Astrocyte of the spinal cord (primary cell): Measurements from ENCODE around the gene C14orf180.

Source experiments
- DNase-seq: peaks from one replicate; pipeline ENCODE4 v3.0.0; 2011; ENCODE audit warnings: low read depth, low spot score
- H3K4me3 ChIP-seq: 2 replicates; pipeline ENCODE4 v1.5.1; 2011; ENCODE audit warnings: low read depth, mild to moderate bottlenecking, low read length, moderate library complexity
- CTCF ChIP-seq: IDR thresholded peaks from 2 replicates; pipeline ENCODE4 v1.5.1; 2012; ENCODE audit warnings: low read depth, mild to moderate bottlenecking, low read length, inconsistent platforms
- in situ Hi-C: cut with HindIII; loops from 2 replicates; pipeline ENCODE4 v1.10.0; 2017; ENCODE audit warnings: low sequenced_read_pairs

The C14orf180 gene

GRCh38 chr14:104572668-104573067 lies 6.9 kb upstream of the C14orf180 start:
- H3K4me3 ChIP-seq: no peak overlapping the region
- in situ Hi-C loops: no loop called here
- no peak for TF ChIP-seq CTCF
- no peak for DNase-seq

DNA sequence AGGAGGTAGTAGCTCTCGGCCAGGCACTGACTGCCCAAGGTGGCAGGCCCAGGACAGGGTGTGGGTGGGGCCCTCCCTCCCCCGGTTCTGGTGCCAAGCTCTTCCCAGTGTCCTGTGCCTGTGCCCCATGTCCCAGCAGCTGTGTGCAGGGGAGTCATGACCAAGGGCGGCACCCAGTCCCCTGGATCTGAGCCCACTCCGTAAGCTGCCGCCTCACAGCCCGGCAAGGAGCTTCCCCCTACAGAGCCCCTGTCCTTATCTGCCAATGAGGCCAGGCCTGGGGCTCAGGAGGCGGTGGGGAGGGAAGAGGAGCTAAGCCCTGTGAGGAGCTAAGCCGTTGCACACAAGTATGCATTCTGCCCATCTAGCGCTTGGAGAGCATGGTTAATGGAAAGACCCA lies 5.6 kb upstream of the C14orf180 start:
- no peak for TF ChIP-seq CTCF
- in situ Hi-C loops: no loop called here
- H3K4me3 ChIP-seq: no peak overlapping the region
- DNase-seq: no peak

- TF ChIP-seq CTCF: no peak
- H3K4me3 ChIP-seq: no peak overlapping the region
- DNase-seq: no peak
- in situ Hi-C loops: no loop called here
Observed at GRCh38 chr14:104574536-104574935, 5.0 kb upstream of the C14orf180 start.

DNA sequence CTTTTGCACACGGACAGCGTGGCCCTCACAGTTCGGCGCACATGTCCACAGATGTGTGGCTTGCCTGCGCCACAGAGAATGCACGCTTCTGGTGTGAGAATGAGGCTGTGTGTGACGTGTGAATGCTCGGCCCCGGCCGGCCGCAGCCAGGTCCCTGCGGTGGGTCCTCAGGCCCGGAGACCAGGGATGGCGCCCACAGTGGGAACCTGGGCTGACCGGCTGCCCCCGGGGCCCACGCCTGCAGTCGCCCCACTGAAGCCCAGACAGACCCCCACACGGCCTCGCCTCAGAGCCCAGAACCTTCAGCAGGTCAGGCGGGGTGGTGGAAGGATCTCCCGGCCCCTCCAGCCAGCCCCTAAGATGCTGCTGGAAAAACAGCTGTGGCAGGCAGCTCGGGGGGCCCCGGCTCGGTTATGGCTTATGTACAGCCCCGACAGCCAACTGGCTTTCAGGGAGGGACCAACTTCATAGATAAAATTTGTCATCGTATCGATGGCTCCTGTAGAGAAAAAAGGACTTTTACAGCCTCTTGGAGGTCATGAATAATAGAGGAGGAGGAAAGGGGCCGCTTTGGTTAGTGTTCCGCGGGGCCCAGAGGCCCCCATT lies 4.5 kb upstream of the C14orf180 start:
- no peak overlapping the region for H3K4me3 ChIP-seq
- in situ Hi-C loops: no loop called here
- DNase-seq: no peak
- no peak for TF ChIP-seq CTCF

DNA sequence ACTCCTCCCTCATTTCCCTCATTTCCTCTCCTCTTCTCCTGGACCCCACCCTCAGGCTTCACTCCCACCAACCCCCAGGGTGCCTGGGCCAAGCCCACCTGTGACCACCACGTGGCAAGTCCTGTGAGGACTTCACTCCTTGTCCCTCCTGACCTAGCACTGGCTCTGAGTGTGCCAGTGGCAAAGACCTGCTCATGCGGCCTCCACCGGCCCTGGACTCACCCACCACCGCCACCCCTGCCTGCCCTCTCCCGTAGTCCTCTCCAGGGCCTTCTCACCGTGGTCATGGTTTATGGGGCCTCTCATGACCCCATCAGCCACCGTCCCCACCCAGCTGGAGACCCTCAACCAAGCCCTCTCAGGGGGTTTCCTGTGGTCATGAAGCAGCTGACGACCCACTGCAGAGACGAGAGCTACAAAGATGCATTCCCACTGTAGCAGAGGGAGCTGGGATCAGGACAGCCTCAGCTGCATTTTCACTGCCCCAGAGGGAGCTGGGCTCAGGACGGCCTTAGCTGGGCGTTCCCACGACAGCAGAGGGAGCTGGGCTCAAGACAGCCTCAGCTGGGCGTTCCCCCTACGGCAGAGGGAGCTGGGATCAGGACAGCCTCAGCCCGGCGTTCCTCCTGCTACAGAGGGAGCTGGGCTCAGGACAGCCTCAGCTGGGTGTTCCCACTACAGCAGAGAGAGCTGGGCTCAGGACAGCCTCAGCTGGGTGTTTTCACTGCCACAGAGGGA lies 3.2 kb upstream of the C14orf180 start:
- in situ Hi-C loops: no loop called here
- DNase-seq: no peak
- no peak for TF ChIP-seq CTCF
- H3K4me3 ChIP-seq: no peak overlapping the region

DNA sequence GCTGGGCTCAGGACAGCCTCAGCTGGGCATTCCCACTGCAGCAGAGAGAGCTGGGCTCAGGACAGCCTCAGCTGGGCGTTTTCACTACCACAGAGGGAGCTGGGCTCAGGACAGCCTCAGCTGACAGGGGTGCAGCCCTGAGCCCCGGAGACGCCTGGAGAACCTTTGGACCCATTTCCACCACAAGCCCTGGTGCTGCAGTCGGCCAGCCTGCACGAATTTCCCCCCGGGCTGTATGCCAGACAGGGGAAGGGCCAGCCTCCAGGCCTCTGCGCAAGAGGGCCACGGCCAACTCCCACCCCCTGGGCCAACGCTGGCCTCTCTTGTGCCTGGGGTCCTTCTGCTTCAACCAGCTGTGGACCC lies 2.6 kb upstream of the C14orf180 start:
- in situ Hi-C loops: no loop called here
- no peak for TF ChIP-seq CTCF
- H3K4me3 ChIP-seq: no peak overlapping the region
- no peak for DNase-seq

DNA sequence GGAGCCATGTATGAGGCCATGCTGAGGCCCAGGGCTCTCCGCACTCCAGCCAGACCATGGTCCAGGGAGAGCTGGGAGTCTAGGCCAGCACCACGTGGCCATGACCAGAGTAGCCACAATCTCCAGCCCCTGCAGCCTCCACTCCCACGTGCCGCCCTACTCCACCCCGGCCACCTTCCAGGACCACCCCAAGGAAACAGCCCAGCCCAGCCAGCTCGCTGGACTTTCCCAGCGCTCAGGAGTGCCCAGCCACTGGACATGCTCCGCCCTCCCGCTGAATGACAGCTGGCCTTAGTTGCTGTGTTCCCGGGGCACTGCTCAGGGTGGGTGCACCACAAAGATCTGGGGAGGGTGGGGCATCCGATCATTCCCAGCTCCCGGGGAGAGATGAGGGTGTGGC lies 2.1 kb upstream of the C14orf180 start:
- no peak overlapping the region for H3K4me3 ChIP-seq
- in situ Hi-C loops: no loop called here
- TF ChIP-seq CTCF: no peak
- no peak for DNase-seq
